Fibroblast of villous mesenchyme (primary cell): Measurements from ENCODE around the gene TMEM50B. TPM values are rescaled to one million over a fixed set of nuclear protein-coding genes. Genes with fewer than 3 reads are reported as not detected.

Experiments
- DNase-seq: peaks from one replicate; pipeline ENCODE4 v3.0.0-alpha.2; 2010; ENCODE audit warnings: low read depth
- H3K4me3 ChIP-seq: 2 replicates; pipeline ENCODE4 v1.5.1; 2011; ENCODE audit warnings: low read depth, mild to moderate bottlenecking, low read length
- CTCF ChIP-seq: IDR thresholded peaks from 2 replicates; pipeline ENCODE4 v1.5.1; 2012; ENCODE audit warnings: low read depth, mild to moderate bottlenecking, low read length; ENCODE audit not compliant: insufficient read depth
- total RNA-seq: library from RNA; depleted of rRNA; stranded (reverse); fragments of >200 nt; gene quantifications from 2 replicates; pipeline ENCODE4 v1.2.3, GENCODE V29; 2012

The TMEM50B gene
- total RNA-seq, 1 donor: 41.0 TPM

DNA sequence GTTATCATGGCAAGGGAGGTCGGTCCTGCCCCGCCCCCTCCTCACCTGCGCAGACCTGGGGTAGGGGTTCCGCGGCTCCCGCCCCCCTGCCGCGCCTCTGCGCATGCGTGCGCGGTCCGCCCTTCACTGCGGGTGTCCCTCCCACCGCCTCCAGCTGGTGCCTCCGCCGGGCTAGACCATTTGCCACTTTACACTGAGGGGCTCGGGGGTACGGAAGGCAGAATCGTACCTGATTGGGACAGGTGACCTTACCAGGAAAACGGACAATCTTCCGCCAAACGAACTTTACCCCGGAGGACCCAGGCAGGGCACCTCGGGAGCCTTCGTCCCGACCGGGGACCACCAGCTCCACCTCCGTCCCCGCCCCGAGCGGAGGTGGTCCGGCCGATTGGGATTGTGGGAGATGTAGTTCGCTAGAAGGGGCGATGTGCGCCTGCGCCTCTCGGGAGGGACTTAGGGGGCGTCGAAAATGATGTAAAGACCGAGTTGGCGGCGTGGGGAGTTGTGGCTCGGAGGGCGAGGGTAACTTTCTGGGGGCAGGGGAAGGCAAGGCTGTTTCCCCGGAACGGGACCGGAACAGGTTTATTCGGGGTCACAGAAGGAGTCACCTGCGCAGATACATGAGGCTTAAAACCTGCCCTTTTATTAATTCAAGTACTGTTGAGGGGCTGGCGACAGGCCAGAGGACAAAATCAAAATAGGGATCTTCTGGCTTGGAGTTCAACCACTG lies 11.8 kb upstream of the TMEM50B start, which contains the start of gene DNAJC28:
DNAJC28 (minus strand) TSS at position 344 of the 730 bp plus-strand sequence. CDS start 2,323 bp downstream, outside the sequence.
- peak; percentile 91 for DNase-seq
- peak within 1 kb of the TSS; percentile 96 for H3K4me3 ChIP-seq
- TF ChIP-seq CTCF: no peak

GRCh38 chr21:33490991-33491372 lies 11.2 kb upstream of the TMEM50B start:
- TF ChIP-seq CTCF: no peak

GRCh38 chr21:33488936-33489335 lies 9.2 kb upstream of the TMEM50B start:
- DNase-seq: no peak
- no peak overlapping the region for H3K4me3 ChIP-seq
- no peak for TF ChIP-seq CTCF

More at GRCh38 chr21:33490991-33491372, 11.2 kb upstream of the TMEM50B start:
- H3K4me3 ChIP-seq: peak overlapping the region; percentile 96
- no peak for DNase-seq

DNA sequence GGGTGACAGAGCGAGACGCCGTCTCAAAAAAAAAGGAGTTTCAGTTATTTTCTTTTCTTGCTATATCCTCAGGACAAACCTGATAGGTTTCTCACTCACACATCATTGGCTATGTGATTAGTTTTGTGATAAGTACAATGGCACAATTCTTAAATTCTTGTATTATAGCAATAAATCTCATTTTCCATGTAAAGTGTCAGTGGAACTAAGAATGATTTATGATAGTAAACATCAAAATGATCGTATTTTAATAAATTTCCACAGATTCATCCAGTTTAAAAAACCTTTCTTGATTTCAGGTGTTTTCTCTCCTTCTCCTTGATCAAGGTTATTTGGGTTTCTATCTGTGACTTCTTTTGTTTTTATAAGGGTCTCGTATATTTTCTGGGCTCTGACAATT lies 8.2 kb upstream of the TMEM50B start:
- H3K4me3 ChIP-seq: no peak overlapping the region
- TF ChIP-seq CTCF: no peak
- DNase-seq: no peak

- no peak for DNase-seq
- no peak overlapping the region for H3K4me3 ChIP-seq
- TF ChIP-seq CTCF: no peak
Measured at GRCh38 chr21:33481314-33481943, 1.7 kb upstream of the TMEM50B start.

DNA sequence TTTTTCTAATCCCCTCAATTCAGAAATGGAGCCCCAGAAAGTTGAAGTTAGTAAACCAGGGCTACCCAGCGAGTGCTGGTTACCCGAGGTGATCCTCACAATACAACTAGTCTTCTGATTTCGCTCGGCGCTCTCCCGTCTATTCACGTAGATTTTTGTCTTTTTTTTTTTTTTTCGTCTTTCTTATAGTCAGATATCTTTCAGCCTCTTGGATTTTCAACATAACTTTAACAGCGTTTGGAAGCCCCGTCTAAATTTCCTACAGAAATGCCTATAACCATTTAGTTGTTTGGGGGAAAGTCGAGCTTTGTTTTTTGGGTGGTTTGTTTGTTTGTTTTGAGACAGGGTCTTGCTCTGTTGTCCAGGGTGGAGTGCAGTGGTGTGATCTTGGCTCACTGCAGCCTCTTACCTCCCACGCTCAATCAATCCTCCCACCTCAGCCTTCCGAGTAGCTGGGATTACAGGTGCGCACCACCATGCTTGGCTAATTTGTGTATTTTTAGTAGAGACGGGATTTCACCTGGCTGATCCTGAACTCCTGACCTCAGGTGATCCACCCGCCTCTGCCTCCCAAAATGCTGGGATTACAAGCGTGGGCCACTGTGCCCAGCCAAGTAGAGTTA lies 818 bp upstream of the TMEM50B start:
- no peak for DNase-seq
- peak overlapping the region; percentile 75 for H3K4me3 ChIP-seq
- no peak for TF ChIP-seq CTCF
